GM12865 (cell line): ENCODE measurements around the gene RIOK2.
"Not testable (repeated sequence)": the region's sequence is repeated elsewhere in the genome, so short reads cannot be mapped to it uniquely, and the experiment has no call there.

ENCODE experiments used
- DNase-seq: peaks from one replicate; pipeline ENCODE4 v3.0.0; 2010; ENCODE audit warnings: low read depth
- H3K4me3 ChIP-seq: 2 replicates; pipeline ENCODE4 v1.5.1; 2011; ENCODE audit warnings: mild to moderate bottlenecking, low read depth, low read length, control low read depth
- TF ChIP-seq, protein P1 (sequence below): IDR thresholded peaks from 2 replicates; pipeline ENCODE4 v1.5.1; 2011; ENCODE audit warnings: low read length, control low read depth, low read depth, inconsistent platforms; ENCODE audit not compliant: insufficient read depth; ENCODE audit errors: missing control alignments

Gene RIOK2

DNA sequence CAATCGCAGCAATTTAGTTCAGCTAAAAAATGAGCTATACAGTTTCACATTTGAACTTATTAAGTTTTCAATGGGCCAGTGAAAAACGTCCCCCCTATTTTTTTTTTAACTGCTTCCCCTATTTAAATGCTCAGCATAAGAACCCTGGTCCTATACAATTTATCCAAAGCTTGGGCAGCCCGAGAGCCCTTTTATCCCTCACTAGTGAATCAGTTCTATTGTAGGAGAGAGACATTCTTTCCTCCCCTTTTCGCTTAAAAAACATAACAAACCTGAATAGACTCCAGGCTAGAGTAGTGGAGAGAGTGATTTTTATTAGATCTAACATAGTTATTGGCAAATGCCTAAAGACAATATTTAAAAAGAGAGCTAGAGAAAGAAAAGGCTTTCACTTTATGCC is 42.0 kb downstream of the RIOK2 start:
- TF ChIP-seq, protein P1, sequence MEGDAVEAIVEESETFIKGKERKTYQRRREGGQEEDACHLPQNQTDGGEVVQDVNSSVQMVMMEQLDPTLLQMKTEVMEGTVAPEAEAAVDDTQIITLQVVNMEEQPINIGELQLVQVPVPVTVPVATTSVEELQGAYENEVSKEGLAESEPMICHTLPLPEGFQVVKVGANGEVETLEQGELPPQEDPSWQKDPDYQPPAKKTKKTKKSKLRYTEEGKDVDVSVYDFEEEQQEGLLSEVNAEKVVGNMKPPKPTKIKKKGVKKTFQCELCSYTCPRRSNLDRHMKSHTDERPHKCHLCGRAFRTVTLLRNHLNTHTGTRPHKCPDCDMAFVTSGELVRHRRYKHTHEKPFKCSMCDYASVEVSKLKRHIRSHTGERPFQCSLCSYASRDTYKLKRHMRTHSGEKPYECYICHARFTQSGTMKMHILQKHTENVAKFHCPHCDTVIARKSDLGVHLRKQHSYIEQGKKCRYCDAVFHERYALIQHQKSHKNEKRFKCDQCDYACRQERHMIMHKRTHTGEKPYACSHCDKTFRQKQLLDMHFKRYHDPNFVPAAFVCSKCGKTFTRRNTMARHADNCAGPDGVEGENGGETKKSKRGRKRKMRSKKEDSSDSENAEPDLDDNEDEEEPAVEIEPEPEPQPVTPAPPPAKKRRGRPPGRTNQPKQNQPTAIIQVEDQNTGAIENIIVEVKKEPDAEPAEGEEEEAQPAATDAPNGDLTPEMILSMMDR: no peak
- no peak for DNase-seq

DNA sequence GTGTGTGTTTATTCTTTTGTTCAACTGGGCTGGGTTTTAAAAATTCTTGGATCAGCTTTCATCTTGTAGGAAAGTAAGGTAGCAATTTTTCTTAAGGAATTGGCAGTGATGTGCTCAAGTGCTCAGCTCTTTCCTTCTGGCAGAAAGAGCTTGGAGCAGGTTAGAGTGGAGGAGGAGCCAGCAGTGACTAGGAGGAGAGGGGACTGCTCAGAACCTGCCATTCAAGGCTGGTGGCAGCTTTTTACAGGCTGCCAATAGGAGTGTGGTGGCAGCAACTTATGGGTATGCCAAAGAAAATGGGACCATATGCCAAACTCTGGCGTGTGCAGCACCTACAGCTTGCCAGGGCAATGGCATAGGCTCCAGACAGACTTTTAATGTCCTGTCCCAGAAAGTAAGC is 42.8 kb downstream of the RIOK2 start:
- not testable (repeated sequence) for DNase-seq, H3K4me3 ChIP-seq

More for the DNA sequence above, 42.0 kb downstream of the RIOK2 start:
- H3K4me3 ChIP-seq: no peak overlapping the region

DNA sequence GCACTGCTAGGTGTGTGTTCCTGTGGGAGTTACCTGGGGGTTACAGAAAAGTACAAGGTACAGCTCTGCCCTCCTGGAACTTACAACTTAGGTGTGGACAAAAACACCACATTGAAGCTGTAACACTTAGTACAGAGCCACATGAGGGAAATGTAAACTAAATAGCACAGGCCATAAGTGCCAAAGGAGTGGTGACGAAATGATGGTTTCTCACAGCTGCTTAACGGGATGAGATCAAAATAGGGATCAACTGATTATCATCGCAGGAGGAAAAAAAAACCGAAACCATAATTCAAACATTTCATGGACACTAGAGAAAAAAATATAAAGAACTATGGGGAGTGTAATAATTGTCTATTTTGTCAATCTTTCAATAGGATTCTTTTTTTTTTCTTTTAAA is 46.6 kb downstream of the RIOK2 start:
- no peak for DNase-seq
- H3K4me3 ChIP-seq: no peak overlapping the region
- TF ChIP-seq, protein P1: no peak

DNA sequence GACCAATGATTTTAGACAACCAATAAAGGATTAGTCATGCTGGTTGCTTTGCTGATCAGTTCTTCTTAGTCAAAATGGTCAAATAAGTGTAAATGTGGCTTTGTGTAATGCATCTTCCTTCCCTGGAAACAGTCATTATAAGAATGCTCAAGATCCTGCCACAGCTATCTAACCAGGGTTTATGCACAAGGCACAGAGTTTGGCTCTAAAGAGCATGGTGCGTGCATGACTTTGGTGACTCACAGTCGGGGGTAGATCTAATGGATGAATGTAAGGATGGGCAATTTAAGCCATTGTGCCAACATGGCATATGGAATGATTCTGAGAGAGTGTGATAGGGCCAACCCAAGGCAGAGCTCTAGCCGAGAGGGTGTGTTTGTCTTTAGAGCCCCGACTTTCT is 47.2 kb downstream of the RIOK2 start:
- DNase-seq: no peak
- TF ChIP-seq, protein P1: no peak
- H3K4me3 ChIP-seq: no peak overlapping the region

DNA sequence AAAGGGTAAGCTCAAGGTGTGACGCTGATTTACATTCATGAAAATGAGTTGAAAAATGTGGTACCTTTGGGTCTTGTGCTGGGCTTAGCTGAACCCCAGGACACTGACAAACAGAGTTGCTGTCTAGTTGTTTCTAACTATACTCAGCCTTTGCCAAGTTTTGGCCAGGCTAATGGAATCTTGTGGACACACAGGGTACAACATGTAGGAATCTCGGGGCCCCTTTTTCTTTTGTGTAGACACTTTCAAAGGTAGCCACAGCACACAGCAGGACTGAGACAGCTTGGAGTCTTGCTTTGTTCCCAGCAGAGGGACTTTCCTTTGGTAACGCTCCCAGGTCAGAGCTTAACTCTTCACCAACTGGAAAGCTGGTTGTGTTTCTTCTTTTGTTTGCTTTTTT is 48.4 kb downstream of the RIOK2 start:
- no peak overlapping the region for H3K4me3 ChIP-seq
- DNase-seq: no peak
- TF ChIP-seq, protein P1: no peak

DNA sequence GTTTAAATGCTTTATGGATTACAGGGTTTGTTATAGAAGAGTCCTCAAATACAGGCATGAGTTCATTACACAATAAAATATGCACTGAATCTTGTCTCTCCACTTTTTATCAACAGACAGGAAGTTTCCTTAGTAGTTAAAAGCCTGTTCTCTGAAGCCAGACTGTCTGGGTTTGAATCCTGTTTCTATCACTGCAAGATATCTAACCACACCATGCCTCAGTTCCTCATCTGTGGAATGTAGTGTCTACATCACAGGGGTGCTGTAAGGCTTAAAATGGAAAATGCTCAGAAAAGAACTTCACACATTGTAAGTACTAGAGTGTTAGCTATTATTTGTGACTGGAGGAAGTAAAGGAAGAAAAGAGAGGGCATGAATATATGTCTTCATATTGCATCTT is 49.9 kb downstream of the RIOK2 start:
- H3K4me3 ChIP-seq: no peak overlapping the region
- TF ChIP-seq, protein P1: no peak
- no peak for DNase-seq

DNA sequence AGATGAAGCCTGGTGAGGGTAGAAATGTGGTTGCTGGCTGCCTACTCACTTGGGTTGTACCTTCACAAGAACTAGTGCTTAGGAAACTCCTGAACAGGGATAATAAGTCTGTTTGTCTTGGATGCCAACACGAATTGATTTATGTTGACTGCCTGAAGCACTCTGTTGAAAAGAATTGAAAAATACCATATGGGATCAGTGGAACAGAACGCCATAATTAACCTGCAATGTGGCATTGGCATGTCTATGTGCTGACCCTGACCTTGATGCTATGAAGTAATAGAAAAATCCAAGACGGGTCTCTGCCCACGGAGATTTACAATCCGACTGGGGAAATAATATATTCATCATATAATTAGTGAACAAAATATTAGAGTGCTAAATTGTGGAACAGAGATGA is 51.1 kb downstream of the RIOK2 start:
- H3K4me3 ChIP-seq: no peak overlapping the region
- no peak for DNase-seq
- TF ChIP-seq, protein P1: no peak
